Mesenchymal stem cell (in vitro differentiated cells and primary cell): Measurements from ENCODE around the gene IRF9.
A peak's percentile ranks its signal among the peaks of the same experiment; 100 is the strongest.

Experiments
- DNase-seq: peaks from one replicate; pipeline ENCODE4 v3.0.0-alpha.2; 2013
- H2AFZ ChIP-seq: one replicate; pipeline ENCODE4 v1.6.1; 2013; ENCODE audit warnings: low read depth, mild to moderate bottlenecking, control low read depth, inconsistent platforms, low read length, moderate library complexity
- H2AK5ac ChIP-seq: 2 replicates; pipeline ENCODE4 v1.6.1; 2013; ENCODE audit warnings: low read length, moderate library complexity, mild to moderate bottlenecking, inconsistent platforms; ENCODE audit not compliant: severe bottlenecking
- H2BK120ac ChIP-seq: one replicate; pipeline ENCODE4 v1.6.1; 2013; ENCODE audit warnings: low read depth, mild to moderate bottlenecking, inconsistent platforms, low read length, moderate library complexity
- H2BK12ac ChIP-seq, 2 experiments: one replicate each; pipeline ENCODE4 v1.6.1; 2013; ENCODE audit warnings: inconsistent platforms in 2 of 2, low read length in 2 of 2, mild to moderate bottlenecking in 2 of 2, moderate library complexity in 2 of 2, control low read depth in 1 of 2
- H2BK15ac ChIP-seq: one replicate; pipeline ENCODE4 v1.6.1; 2013; ENCODE audit warnings: mild to moderate bottlenecking, low read depth, inconsistent platforms; ENCODE audit not compliant: poor library complexity, severe bottlenecking
- H2BK5ac ChIP-seq: 2 replicates; pipeline ENCODE4 v1.6.1; 2013; ENCODE audit warnings: low read depth, mild to moderate bottlenecking, low read length, control low read depth, inconsistent platforms; ENCODE audit not compliant: poor library complexity, severe bottlenecking
- H3K14ac ChIP-seq, 2 experiments: one replicate each; pipeline ENCODE4 v1.6.1; 2013; ENCODE audit warnings: inconsistent platforms in 2 of 2, low read length in 2 of 2, control low read depth in 1 of 2, mild to moderate bottlenecking in 1 of 2, moderate library complexity in 1 of 2
- H3K18ac ChIP-seq, 2 experiments: one replicate each; pipeline ENCODE4 v1.6.1; 2013; ENCODE audit warnings: inconsistent platforms in 2 of 2, low read length in 2 of 2, control low read depth in 1 of 2, low read depth in 1 of 2, mild to moderate bottlenecking in 1 of 2
- H3K23ac ChIP-seq, 2 experiments: one replicate each; pipeline ENCODE4 v1.6.1; 2013; ENCODE audit warnings: inconsistent platforms in 2 of 2, low read length in 2 of 2, mild to moderate bottlenecking in 2 of 2, moderate library complexity in 2 of 2, control low read depth in 1 of 2
- H3K27ac ChIP-seq: 2 replicates; pipeline ENCODE4 v1.5.1; 2013; ENCODE audit warnings: mild to moderate bottlenecking, moderate library complexity, low read length, control low read depth, inconsistent platforms; ENCODE audit not compliant: poor library complexity, severe bottlenecking
- H3K27me3 ChIP-seq, 2 experiments: 2 replicates each; pipeline versions ENCODE4 v1.6.1 to v1.7.0; 2013; ENCODE audit warnings: low read length in 2 of 2, mild to moderate bottlenecking in 2 of 2, moderate library complexity in 2 of 2, control low read depth in 1 of 2, inconsistent platforms in 1 of 2; ENCODE audit not compliant: control insufficient read depth in 1 of 2, insufficient read depth in 1 of 2
- H3K36me3 ChIP-seq, 2 experiments: 2 replicates each; pipeline versions ENCODE4 v1.6.1 to v1.7.0; 2013; ENCODE audit warnings: low read length in 2 of 2, control low read depth in 1 of 2, inconsistent platforms in 1 of 2, low read depth in 1 of 2, mild to moderate bottlenecking in 1 of 2; ENCODE audit not compliant: insufficient read depth in 2 of 2, control insufficient read depth in 1 of 2
- H3K4ac ChIP-seq, 2 experiments: one replicate each; pipeline ENCODE4 v1.6.1; 2013; ENCODE audit warnings: inconsistent platforms in 2 of 2, low read length in 2 of 2, mild to moderate bottlenecking in 2 of 2, moderate library complexity in 2 of 2, control low read depth in 1 of 2, low read depth in 1 of 2
- H3K4me1 ChIP-seq: 2 replicates; pipeline ENCODE4 v1.6.1; 2013; ENCODE audit warnings: low read depth, low read length, control low read depth; ENCODE audit not compliant: control insufficient read depth, insufficient read depth
- H3K4me2 ChIP-seq: 2 replicates; pipeline ENCODE4 v1.6.1; 2013; ENCODE audit warnings: low read length, mild to moderate bottlenecking, inconsistent platforms; ENCODE audit not compliant: poor library complexity, severe bottlenecking
- H3K4me3 ChIP-seq, 2 experiments: 2 replicates each; pipeline versions ENCODE4 v1.5.1 to v1.7.0; 2013; ENCODE audit warnings: low read length in 2 of 2, mild to moderate bottlenecking in 2 of 2, control low read depth in 1 of 2, low read depth in 1 of 2; ENCODE audit not compliant: insufficient read depth in 1 of 2
- H3K79me1 ChIP-seq: replicated peaks from 2 replicates; pipeline ENCODE4 v1.6.1; 2013; ENCODE audit warnings: mild to moderate bottlenecking, control low read depth, low read length, inconsistent platforms; ENCODE audit not compliant: poor library complexity, severe bottlenecking
- H3K9ac ChIP-seq: 2 replicates; pipeline ENCODE4 v1.7.0; 2013; ENCODE audit warnings: mild to moderate bottlenecking, low read length, moderate library complexity
- H3K9me3 ChIP-seq: 2 replicates; pipeline ENCODE4 v1.7.0; 2013; ENCODE audit warnings: mild to moderate bottlenecking, low read length; ENCODE audit not compliant: control insufficient read depth
- H4K8ac ChIP-seq: one replicate; pipeline ENCODE4 v1.6.1; 2013; ENCODE audit warnings: inconsistent platforms, mild to moderate bottlenecking, low read length, moderate library complexity
- H4K91ac ChIP-seq: one replicate; pipeline ENCODE4 v1.6.1; 2013; ENCODE audit warnings: mild to moderate bottlenecking, low read length, inconsistent platforms
- WGBS: methylation state at CpG from one replicate; pipeline ENCODE4 v1.1.7; 2013; ENCODE audit warnings: mixed read lengths; 5-methylcytosine and 5-hydroxymethylcytosine counted together

The IRF9 gene

GRCh38 chr14:24149302-24149969 is 11.6 kb upstream of the IRF9 start:
- Histone ChIP-seq H3K9ac (no peak overlapping the region), H2BK120ac (no peak overlapping the region), H3K27ac (no peak overlapping the region), H3K79me1 (peaks cover 28% of the 10 kb centered on the region), H3K23ac (peak overlapping the region in 1 of 2 experiments; percentile 28), H2BK15ac (no peak overlapping the region), H3K9me3 (no peaks in the 10 kb centered on the region), H4K91ac (no peak overlapping the region), H3K27me3 (no peaks in the 10 kb centered on the region), H3K18ac (no peak overlapping the region), H3K4ac (no peak overlapping the region), H2AK5ac (no peak overlapping the region), H3K4me1 (peaks cover 15% of the 10 kb centered on the region), H3K14ac (no peak overlapping the region), H2BK12ac (no peak overlapping the region), H2BK5ac (no peak overlapping the region), H4K8ac (no peak overlapping the region), H3K4me2 (no peak overlapping the region), H3K36me3 (peaks cover 31 to 50% of the 10 kb centered on the region in 2 experiments), H2AFZ (no peak overlapping the region), H3K4me3 (no peak overlapping the region)
- no peak for DNase-seq
- WGBS: 94% methylated on average over 3 of the region's 3 CpGs

- peaks cover 15% of the 10 kb centered on the region for H3K4me1 ChIP-seq
- H3K27me3 ChIP-seq: no peaks in the 10 kb centered on the region
- H2BK120ac ChIP-seq: no peak overlapping the region
- H3K14ac ChIP-seq: no peak overlapping the region
- no peak overlapping the region for H3K4me3 ChIP-seq
- no peak overlapping the region for H3K9ac ChIP-seq
- no peak overlapping the region for H3K4me2 ChIP-seq
- H2AK5ac ChIP-seq: no peak overlapping the region
- no peak overlapping the region for H3K18ac ChIP-seq
- H2BK12ac ChIP-seq: no peak overlapping the region
- no peak overlapping the region for H4K8ac ChIP-seq
- H3K27ac ChIP-seq: no peak overlapping the region
- peaks cover 30% of the 10 kb centered on the region for H3K79me1 ChIP-seq
- no peak overlapping the region for H4K91ac ChIP-seq
- no peaks in the 10 kb centered on the region for H3K9me3 ChIP-seq
- no peak overlapping the region for H2AFZ ChIP-seq
- 99% methylated on average over 9 of the region's 9 CpGs for WGBS
- H3K23ac ChIP-seq: no peak overlapping the region
- H2BK15ac ChIP-seq: no peak overlapping the region
- H2BK5ac ChIP-seq: no peak overlapping the region
- peaks cover 34 to 50% of the 10 kb centered on the region in 2 experiments for H3K36me3 ChIP-seq
- H3K4ac ChIP-seq: no peak overlapping the region
- no peak for DNase-seq
Observed at GRCh38 chr14:24150061-24150460, 11.0 kb upstream of the IRF9 start.

GRCh38 chr14:24150567-24150966 is 10.5 kb upstream of the IRF9 start:
- Histone ChIP-seq H3K4me3 (no peak overlapping the region), H4K91ac (no peak overlapping the region), H3K27ac (no peak overlapping the region), H3K9me3 (no peaks in the 10 kb centered on the region), H3K4me2 (no peak overlapping the region), H3K9ac (no peak overlapping the region), H3K79me1 (peaks cover 31% of the 10 kb centered on the region), H3K18ac (no peak overlapping the region), H4K8ac (no peak overlapping the region), H3K36me3 (peaks cover 37 to 55% of the 10 kb centered on the region in 2 experiments), H3K4me1 (peaks cover 11% of the 10 kb centered on the region), H2BK5ac (no peak overlapping the region), H3K4ac (no peak overlapping the region), H2AK5ac (no peak overlapping the region), H2BK15ac (no peak overlapping the region), H3K14ac (no peak overlapping the region), H3K23ac (no peak overlapping the region), H2AFZ (no peak overlapping the region), H2BK12ac (no peak overlapping the region), H3K27me3 (no peaks in the 10 kb centered on the region), H2BK120ac (no peak overlapping the region)
- 94% methylated on average over 9 of the region's 9 CpGs for WGBS
- no peak for DNase-seq

- H2BK5ac ChIP-seq: no peak overlapping the region
- H2AK5ac ChIP-seq: no peak overlapping the region
- peaks cover 39 to 59% of the 10 kb centered on the region in 2 experiments for H3K36me3 ChIP-seq
- no peak overlapping the region for H2BK120ac ChIP-seq
- no peak overlapping the region for H2BK12ac ChIP-seq
- no peak overlapping the region for H3K27ac ChIP-seq
- no peak overlapping the region for H3K9ac ChIP-seq
- no peak overlapping the region for H2AFZ ChIP-seq
- H3K4me3 ChIP-seq: no peak overlapping the region
- WGBS: 94% methylated on average over 6 of the region's 9 CpGs
- DNase-seq: no peak
- peaks cover 33% of the 10 kb centered on the region for H3K79me1 ChIP-seq
- H4K91ac ChIP-seq: no peak overlapping the region
- no peak overlapping the region for H3K18ac ChIP-seq
- H4K8ac ChIP-seq: no peak overlapping the region
- no peak overlapping the region for H3K4ac ChIP-seq
- H3K9me3 ChIP-seq: no peaks in the 10 kb centered on the region
- peaks cover 11% of the 10 kb centered on the region for H3K4me1 ChIP-seq
- H3K14ac ChIP-seq: no peak overlapping the region
- H2BK15ac ChIP-seq: no peak overlapping the region
- no peak overlapping the region for H3K23ac ChIP-seq
- H3K4me2 ChIP-seq: no peak overlapping the region
- H3K27me3 ChIP-seq: no peaks in the 10 kb centered on the region
Observed at GRCh38 chr14:24150993-24151392, 10.1 kb upstream of the IRF9 start.
